H1 (cell line): ENCODE data around the gene PEX14. TPM values are rescaled to one million over a fixed set of nuclear protein-coding genes. Genes with fewer than 3 reads are reported as not detected.

Experiments used
- BACH1 ChIP-seq: IDR thresholded peaks from 2 replicates; pipeline ENCODE4 v1.6.1; 2012; ENCODE audit warnings: low read length, improper control_type of control experiment
- CBX5 ChIP-seq: fragments of 300-800, 300-1000 bp; sonication (generic); IDR thresholded peaks from 2 replicates; pipeline ENCODE4 v1.7.1; 2016; ENCODE audit warnings: antibody characterized with exemption, low read length, low read depth
- CHD7 ChIP-seq: fragments of 300-600 bp; sonication (generic); IDR thresholded peaks from 2 replicates; pipeline ENCODE4 v1.7.1; 2012; ENCODE audit warnings: low read length, moderate library complexity, mild to moderate bottlenecking, inconsistent platforms; ENCODE audit not compliant: insufficient replicate concordance
- NRF1 ChIP-seq: IDR thresholded peaks from 2 replicates; pipeline ENCODE4 v1.6.1; 2011; ENCODE audit warnings: mild to moderate bottlenecking, low read depth, low read length, improper control_type of control experiment
- polyA plus RNA-seq, 7 experiments: library from polyadenylated mRNA; depleted of rRNA in 3 of 7; stranded (reverse) in 5 of 7; unstranded in 2 of 7; fragments of >200 nt in 5 of 7; fragments of 200-250 nt in 2 of 7; gene quantifications; 1 replicate in 5 of 7; 2 replicates in 1 of 7; 4 replicates in 1 of 7; pipeline versions ENCODE4 v1.2.1 to v1.2.3, GENCODE V29; 2011 to 2013; ENCODE audit warnings: missing spikeins in 2 of 7, mixed read lengths in 2 of 7
- total RNA-seq: library from RNA; stranded (reverse); fragmentation: NEBNext Ultra II Directional; extraction: Animal tissue kit (Norgen Biotek cat#: 25700); gene quantifications from 2 replicates; pipeline ENCODE4 v1.2.1, GENCODE V29; 2021

The PEX14 gene
- total and polyA plus RNA-seq, 2 of the 8 experiments (the other 6 are each of a cell fraction or from before 2014, with no cell fraction given): 13.0 to 19.8 TPM

GRCh38 chr1:10467078-10467477 is 7.7 kb upstream of the PEX14 start (continued):
- TF ChIP-seq CHD7 (no peak), CBX5 (no peak), NRF1 (no peak), BACH1 (no peak)
